KMS-11 (cell line): ENCODE measurements around the gene IRF7.

Experiments used
- H2AFZ ChIP-seq: fragments of 200-600 bp; sonication (generic); 2 replicates; pipeline ENCODE4 v1.6.1; 2016; ENCODE audit warnings: antibody characterized with exemption, mixed run types, low read depth
- H3K27ac ChIP-seq: fragments of 200-600 bp; sonication (generic); 2 replicates; pipeline ENCODE4 v1.6.1; 2016; ENCODE audit warnings: mild to moderate bottlenecking, mixed run types
- H3K27me3 ChIP-seq: fragments of 200-600 bp; sonication (generic); 2 replicates; pipeline ENCODE4 v1.6.1; 2017; ENCODE audit warnings: mild to moderate bottlenecking, low read depth, mixed run types, moderate library complexity; ENCODE audit not compliant: insufficient read depth
- H3K36me3 ChIP-seq: fragments of 200-600 bp; sonication (generic); 2 replicates; pipeline ENCODE4 v1.6.1; 2017; ENCODE audit warnings: mild to moderate bottlenecking, mixed run types; ENCODE audit not compliant: insufficient read depth
- H3K4me1 ChIP-seq: fragments of 200-600 bp; sonication (generic); 2 replicates; pipeline ENCODE4 v1.6.1; 2016; ENCODE audit warnings: mild to moderate bottlenecking, low read depth, mixed run types; ENCODE audit not compliant: poor library complexity, severe bottlenecking
- H3K4me2 ChIP-seq: fragments of 200-600 bp; sonication (generic); 2 replicates; pipeline ENCODE4 v1.7.0; 2016; ENCODE audit warnings: mild to moderate bottlenecking, mixed run types
- H3K4me3 ChIP-seq: fragments of 200-600 bp; sonication (generic); IDR thresholded peaks from 2 replicates; pipeline ENCODE4 v1.6.1; 2017; ENCODE audit warnings: low read depth, low read length, mixed read lengths; ENCODE audit not compliant: insufficient read depth
- H3K79me2 ChIP-seq: fragments of 200-600 bp; sonication (generic); 2 replicates; pipeline ENCODE4 v1.6.1; 2016; ENCODE audit warnings: low read depth, mixed run types; ENCODE audit not compliant: insufficient read depth
- H3K9ac ChIP-seq: fragments of 200-600 bp; sonication (generic); 2 replicates; pipeline ENCODE4 v1.6.1; 2016; ENCODE audit warnings: mild to moderate bottlenecking, mixed run types
- H4K20me1 ChIP-seq: fragments of 200-600 bp; sonication (generic); 2 replicates; pipeline ENCODE4 v1.6.1; 2016; ENCODE audit warnings: mild to moderate bottlenecking, mixed run types; ENCODE audit not compliant: insufficient read depth
- TF ChIP-seq, protein P1 (sequence below): fragments of 200-600 bp; sonication (generic); conservative IDR thresholded peaks from 2 replicates; pipeline ENCODE4 v1.6.1; 2017; ENCODE audit warnings: low read depth, mild to moderate bottlenecking, antibody characterized with exemption, low read length, moderate library complexity, mixed read lengths

The IRF7 gene

DNA sequence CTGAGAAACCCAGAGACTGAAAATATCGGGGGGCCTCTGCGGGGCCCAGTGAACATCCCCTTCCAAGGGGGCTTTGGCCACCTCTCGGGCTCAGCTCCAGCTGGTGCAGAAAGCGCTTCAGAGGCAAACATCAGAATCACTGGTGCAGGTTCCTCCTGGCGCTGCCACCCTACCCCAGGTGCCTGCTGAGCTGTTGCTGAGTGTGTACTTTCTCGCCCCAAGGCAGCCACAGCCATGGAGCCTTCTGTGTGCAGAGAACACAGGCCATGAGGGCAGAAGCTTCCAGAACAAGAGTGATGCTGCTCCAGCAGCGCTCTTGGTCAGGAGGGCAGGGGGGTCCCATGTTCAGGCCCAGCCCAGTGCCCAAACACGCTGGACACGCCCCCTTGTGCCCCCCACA is 27.6 kb upstream of the IRF7 start:
- Histone ChIP-seq H3K4me1 (peaks cover 49% of the 10 kb centered on the region), H3K79me2 (no peaks in the 10 kb centered on the region), H3K27me3 (no peaks in the 10 kb centered on the region), H4K20me1 (no peaks in the 10 kb centered on the region), H3K36me3 (no peaks in the 10 kb centered on the region), H2AFZ (no peak overlapping the region), H3K4me2 (peak overlapping the region; percentile 45; the same call in 1 of the 2 replicates), H3K4me3 (no peak overlapping the region), H3K27ac (peak overlapping the region; percentile 67), H3K9ac (no peak overlapping the region; the same call in 1 of the 2 replicates)
- TF ChIP-seq, protein P1, sequence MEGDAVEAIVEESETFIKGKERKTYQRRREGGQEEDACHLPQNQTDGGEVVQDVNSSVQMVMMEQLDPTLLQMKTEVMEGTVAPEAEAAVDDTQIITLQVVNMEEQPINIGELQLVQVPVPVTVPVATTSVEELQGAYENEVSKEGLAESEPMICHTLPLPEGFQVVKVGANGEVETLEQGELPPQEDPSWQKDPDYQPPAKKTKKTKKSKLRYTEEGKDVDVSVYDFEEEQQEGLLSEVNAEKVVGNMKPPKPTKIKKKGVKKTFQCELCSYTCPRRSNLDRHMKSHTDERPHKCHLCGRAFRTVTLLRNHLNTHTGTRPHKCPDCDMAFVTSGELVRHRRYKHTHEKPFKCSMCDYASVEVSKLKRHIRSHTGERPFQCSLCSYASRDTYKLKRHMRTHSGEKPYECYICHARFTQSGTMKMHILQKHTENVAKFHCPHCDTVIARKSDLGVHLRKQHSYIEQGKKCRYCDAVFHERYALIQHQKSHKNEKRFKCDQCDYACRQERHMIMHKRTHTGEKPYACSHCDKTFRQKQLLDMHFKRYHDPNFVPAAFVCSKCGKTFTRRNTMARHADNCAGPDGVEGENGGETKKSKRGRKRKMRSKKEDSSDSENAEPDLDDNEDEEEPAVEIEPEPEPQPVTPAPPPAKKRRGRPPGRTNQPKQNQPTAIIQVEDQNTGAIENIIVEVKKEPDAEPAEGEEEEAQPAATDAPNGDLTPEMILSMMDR: no peak

DNA sequence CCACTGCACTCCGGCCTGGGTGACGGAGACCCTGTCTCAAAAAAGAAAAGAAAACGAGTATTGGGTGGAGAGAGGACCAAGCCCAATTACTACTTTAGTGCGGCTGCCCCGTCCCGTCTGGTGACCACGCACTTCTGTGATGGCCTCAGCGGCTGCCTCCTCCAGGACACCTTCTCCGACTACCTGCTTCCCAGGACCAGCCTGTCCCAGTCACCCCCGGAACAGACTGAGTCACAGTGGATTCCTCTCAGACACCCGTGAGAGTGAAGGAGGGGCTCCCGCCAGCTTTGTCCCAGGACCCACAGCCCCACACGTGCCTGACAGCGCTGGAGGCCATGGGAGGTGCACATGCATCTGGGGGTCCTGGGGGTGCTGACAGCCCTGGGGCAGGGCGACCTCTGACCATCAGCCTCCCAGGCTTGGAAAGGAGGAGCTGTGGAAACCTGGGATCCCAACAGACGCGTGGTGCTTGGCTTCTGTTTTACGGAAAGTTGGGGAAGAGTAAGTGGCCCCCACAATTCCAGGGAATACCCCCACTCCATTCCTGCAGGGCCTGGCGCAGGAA is 26.1 kb upstream of the IRF7 start:
- Histone ChIP-seq H3K4me2 (no peak overlapping the region), H2AFZ (no peak overlapping the region), H3K79me2 (no peaks in the 10 kb centered on the region), H4K20me1 (no peaks in the 10 kb centered on the region), H3K27me3 (no peaks in the 10 kb centered on the region), H3K4me1 (peaks cover 41% of the 10 kb centered on the region), H3K9ac (no peak overlapping the region), H3K36me3 (no peaks in the 10 kb centered on the region), H3K4me3 (no peak overlapping the region), H3K27ac (no peak overlapping the region)
- TF ChIP-seq, protein P1: no peak

DNA sequence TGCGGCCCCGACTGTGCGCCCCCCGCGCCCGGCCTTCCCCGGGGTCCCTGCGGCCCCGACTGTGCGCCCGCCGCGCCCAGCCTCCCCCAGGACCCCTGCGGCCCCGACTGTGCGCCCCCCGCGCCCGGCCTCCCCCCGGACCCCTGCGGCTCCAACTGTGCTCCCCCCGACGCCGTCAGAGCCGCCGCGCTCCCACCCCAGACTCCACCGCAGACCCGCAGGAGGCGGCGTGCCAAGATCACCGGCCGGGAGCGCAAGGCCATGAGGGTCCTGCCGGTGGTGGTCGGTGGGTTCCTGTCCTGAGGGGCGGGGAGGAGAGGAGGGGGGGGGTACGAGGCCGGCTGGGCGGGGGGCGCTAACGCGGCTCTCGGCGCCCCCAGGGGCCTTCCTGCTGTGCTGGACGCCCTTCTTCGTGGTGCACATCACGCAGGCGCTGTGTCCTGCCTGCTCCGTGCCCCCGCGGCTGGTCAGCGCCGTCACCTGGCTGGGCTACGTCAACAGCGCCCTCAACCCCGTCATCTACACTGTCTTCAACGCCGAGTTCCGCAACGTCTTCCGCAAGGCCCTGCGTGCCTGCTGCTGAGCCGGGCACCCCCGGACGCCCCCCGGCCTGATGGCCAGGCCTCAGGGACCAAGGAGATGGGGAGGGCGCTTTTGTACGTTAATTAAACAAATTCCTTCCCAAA is 24.4 kb upstream of the IRF7 start:
- H3K79me2 ChIP-seq: no peaks in the 10 kb centered on the region
- no peak overlapping the region for H2AFZ ChIP-seq
- no peak overlapping the region for H3K9ac ChIP-seq
- no peaks in the 10 kb centered on the region for H4K20me1 ChIP-seq
- TF ChIP-seq, protein P1: no peak
- H3K36me3 ChIP-seq: no peaks in the 10 kb centered on the region
- no peak overlapping the region for H3K27ac ChIP-seq
- no peaks in the 10 kb centered on the region for H3K27me3 ChIP-seq
- H3K4me3 ChIP-seq: no peak overlapping the region
- no peak overlapping the region for H3K4me2 ChIP-seq
- peaks cover 24% of the 10 kb centered on the region for H3K4me1 ChIP-seq

GRCh38 chr11:639332-639955 is 23.7 kb upstream of the IRF7 start:
- no peaks in the 10 kb centered on the region for H4K20me1 ChIP-seq
- H2AFZ ChIP-seq: no peak overlapping the region
- H3K4me1 ChIP-seq: peaks cover 17% of the 10 kb centered on the region
- no peaks in the 10 kb centered on the region for H3K79me2 ChIP-seq
- no peak overlapping the region for H3K4me3 ChIP-seq
- no peak overlapping the region for H3K27ac ChIP-seq
- H3K9ac ChIP-seq: no peak overlapping the region
- TF ChIP-seq, protein P1: no peak
- H3K4me2 ChIP-seq: no peak overlapping the region
- no peaks in the 10 kb centered on the region for H3K36me3 ChIP-seq
- H3K27me3 ChIP-seq: no peaks in the 10 kb centered on the region
